Activated gamma-delta T cell treated with anti-CD3 and anti-CD28 coated beads, Interleukin-2, amount 50 U/mL, for 16 hours (primary cell): ENCODE data around the gene MECP2.
"Not testable (repeated sequence)": the region's sequence is repeated elsewhere in the genome, so short reads cannot be mapped to it uniquely, and the experiment has no call there.

Source experiments
- DNase-seq: peaks from one replicate; pipeline ENCODE4 v3.0.0-alpha.2; 2020; ENCODE audit warnings: low read depth

The MECP2 gene

GRCh38 chrX:154016366-154017076, 81.0 kb downstream of the MECP2 start:
- DNase-seq: no peak

GRCh38 chrX:154015581-154016264, 81.8 kb downstream of the MECP2 start:
- no peak for DNase-seq

GRCh38 chrX:154014429-154015380, 82.8 kb downstream of the MECP2 start:
- no peak for DNase-seq

- DNase-seq: no peak
Observed at GRCh38 chrX:154013614-154014360, 83.7 kb downstream of the MECP2 start.

GRCh38 chrX:154013001-154013421, 84.5 kb downstream of the MECP2 start:
- DNase-seq: no peak

GRCh38 chrX:154012336-154012991, 85.1 kb downstream of the MECP2 start:
- DNase-seq: no peak

GRCh38 chrX:154011376-154012335, 85.9 kb downstream of the MECP2 start:
- no peak for DNase-seq

GRCh38 chrX:154010330-154011087, 87.0 kb downstream of the MECP2 start:
- DNase-seq: no peak

GRCh38 chrX:154008521-154008920, 89.0 kb downstream of the MECP2 start:
- DNase-seq: no peak

GRCh38 chrX:154006947-154007346, 90.6 kb downstream of the MECP2 start:
- DNase-seq: no peak

GRCh38 chrX:154004315-154004714, 93.2 kb downstream of the MECP2 start:
- no peak for DNase-seq

GRCh38 chrX:154002215-154002719, 95.2 kb downstream of the MECP2 start:
- no peak for DNase-seq

- no peak for DNase-seq
Observed at GRCh38 chrX:154000051-154000450, 97.5 kb downstream of the MECP2 start.

GRCh38 chrX:153999359-154000037, 98.0 kb downstream of the MECP2 start:
- no peak for DNase-seq

- DNase-seq: no peak
Observed at GRCh38 chrX:153995504-153995903, 102.0 kb downstream of the MECP2 start.

GRCh38 chrX:153994398-153994797, 103.1 kb downstream of the MECP2 start:
- DNase-seq: not testable (repeated sequence)

GRCh38 chrX:153993978-153994377, 103.5 kb downstream of the MECP2 start:
- no peak for DNase-seq

GRCh38 chrX:153993079-153993478, 104.4 kb downstream of the MECP2 start:
- DNase-seq: no peak
